ENCODE results near the gene PTCRA. TPM values are rescaled to one million over a fixed set of nuclear protein-coding genes. Genes with fewer than 3 reads are reported as not detected.
"Not testable (repeated sequence)": the region's sequence is repeated elsewhere in the genome, so short reads cannot be mapped to it uniquely, and the experiment has no call there.

Gene PTCRA
- polyA plus RNA-seq, 2 of the 4 experiments (the other 2 are of a cell fraction): not detected

DNA sequence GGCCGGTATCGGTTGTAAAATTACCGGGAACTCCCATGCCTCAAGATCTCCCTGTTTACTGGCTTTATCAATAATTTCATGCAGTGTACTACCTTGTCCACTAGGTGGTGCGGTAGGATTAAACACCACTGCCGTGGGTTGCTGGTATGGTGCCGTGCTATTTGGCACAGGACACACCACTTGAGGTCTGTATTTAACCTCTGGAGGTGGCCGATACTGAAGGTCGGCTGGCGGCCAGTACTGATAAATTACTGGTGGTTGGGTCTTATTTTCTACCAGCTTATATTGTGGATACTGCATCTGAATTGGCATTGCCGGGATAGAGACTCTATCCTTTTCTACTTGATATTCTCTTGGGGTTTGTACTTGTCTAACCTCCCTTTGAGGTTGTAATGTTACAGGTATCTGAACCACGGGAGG lies 14.3 kb upstream of the PTCRA start (continued):
- TF ChIP-seq ZNF302 (CRISPR knock-in tag; IDR thresholded peaks at IDR 0.05) (no peak), ZC3H11A (IDR thresholded peaks at IDR 0.05) (no peak), TP53 (CRISPR knock-in tag; IDR thresholded peaks at IDR 0.05) (no peak), ZSCAN20 (CRISPR knock-in tag; IDR thresholded peaks at IDR 0.05) (no peak), HEYL (CRISPR knock-in tag; IDR thresholded peaks at IDR 0.05) (no peak), PBX3 (IDR thresholded peaks at IDR 0.05) (no peak), SMC3 (IDR thresholded peaks at IDR 0.05) (peak; percentile 69), EHF (CRISPR knock-in tag; IDR thresholded peaks at IDR 0.05) (no peak), KDM5A (IDR thresholded peaks at IDR 0.05) (no peak), RAD21 (conservative IDR thresholded peaks at IDR 0.05 in 1 of 2, IDR thresholded peaks at IDR 0.05 in 1 of 2) (peak; percentile 89 to 94), MAFK (IDR thresholded peaks at IDR 0.05; ENCODE audit: partially characterized antibody) (no peak), EHMT2 (IDR thresholded peaks at IDR 0.05; ENCODE audit: low read depth) (no peak)

DNA sequence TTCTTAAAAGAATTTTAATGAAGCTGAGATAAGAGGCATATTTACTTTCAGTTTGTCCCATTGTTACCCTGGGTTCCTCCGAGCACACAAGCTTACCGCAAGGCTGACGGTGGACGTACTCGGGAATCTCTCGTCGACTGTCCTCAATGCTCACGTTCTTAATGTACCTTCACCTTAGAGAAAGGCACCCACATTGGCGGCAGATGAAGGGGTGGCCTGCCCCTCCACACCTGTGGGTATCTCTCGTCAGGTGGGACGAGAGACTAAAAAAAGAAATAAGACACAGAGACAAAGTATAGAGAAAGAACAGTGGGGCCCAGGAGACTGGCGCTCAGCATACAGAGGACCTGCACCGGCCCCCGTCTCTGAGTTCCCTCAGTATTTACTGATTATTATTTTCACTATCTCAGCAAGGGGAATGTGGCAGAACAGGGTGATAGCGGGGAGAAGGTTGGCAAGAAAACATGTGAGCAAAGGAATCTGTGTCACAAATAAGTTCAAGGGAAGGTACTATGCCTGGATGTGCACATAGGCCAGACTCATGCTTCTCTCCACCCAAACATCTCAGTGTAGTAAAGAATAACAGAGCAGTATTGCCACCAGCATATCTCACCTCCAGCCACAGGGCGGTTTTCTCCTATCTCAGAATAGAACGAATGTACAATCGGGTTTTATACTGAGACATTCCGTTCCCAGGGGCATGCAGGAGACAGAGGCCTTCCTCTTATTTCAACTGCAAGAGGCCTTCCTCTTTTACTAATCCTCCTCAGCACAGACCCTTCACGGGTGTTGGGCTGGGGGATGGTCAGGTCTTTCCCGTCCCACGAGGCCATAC lies 13.2 kb upstream of the PTCRA start:
- FAIRE-seq, POLR2A ChIA-PET: not testable (repeated sequence)
- 84% methylated on average over 20 of the region's 22 CpGs for WGBS (ENCODE audit: missing lambda C conversion rate)

DNA sequence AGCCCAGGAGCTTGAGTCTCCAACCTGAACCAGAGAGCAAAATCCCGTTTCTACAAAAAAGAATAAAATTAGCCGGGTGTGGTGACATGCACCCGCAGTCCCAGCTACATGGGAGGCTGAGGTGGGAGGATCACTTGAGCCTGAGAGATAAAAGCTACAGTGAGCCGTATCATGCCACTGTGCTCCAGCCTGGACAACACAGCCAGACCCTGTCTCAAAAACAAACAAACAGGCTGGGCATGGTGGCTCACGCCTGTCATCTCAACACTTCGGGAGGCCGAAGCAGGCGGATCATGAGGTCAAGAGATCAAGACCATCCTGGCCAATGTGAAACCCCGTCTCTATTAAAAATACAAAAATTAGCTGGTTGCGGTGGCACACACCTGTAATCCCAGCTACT lies 11.4 kb upstream of the PTCRA start:
- CTCF ChIA-PET: interaction anchor here (0.6 to 0.7 kb wide), 2 partner anchors 192 to 240 kb away, joined by 4 to 5 read pairs; no protein-coding TSS in a partner anchor
- no peak overlapping the region for H3K4me3 ChIP-seq
- no peak for TF ChIP-seq NPAS2 (CRISPR knock-in tag; IDR thresholded peaks at IDR 0.05; ENCODE audit: borderline replicate concordance)
- TF ChIP-seq HDAC2 (IDR thresholded peaks at IDR 0.05): no peak
- no peak for TF ChIP-seq MAFK (IDR thresholded peaks at IDR 0.05; ENCODE audit: partially characterized antibody)
- TF ChIP-seq PBX3 (IDR thresholded peaks at IDR 0.05): no peak
- TF ChIP-seq EHMT2 (IDR thresholded peaks at IDR 0.05; ENCODE audit: low read depth): no peak
- no peak for TF ChIP-seq RAD21 (conservative IDR thresholded peaks at IDR 0.05 in 1 of 2, IDR thresholded peaks at IDR 0.05 in 1 of 2)
- no peak for TF ChIP-seq ZSCAN20 (CRISPR knock-in tag; IDR thresholded peaks at IDR 0.05)
- TF ChIP-seq HOXB13 (CRISPR knock-in tag; IDR thresholded peaks at IDR 0.05; ENCODE audit: low read depth): no peak
- no peak for TF ChIP-seq CBX2 (IDR thresholded peaks at IDR 0.05; ENCODE audit: borderline replicate concordance, low read depth)
- no peak for TF ChIP-seq KDM5A (IDR thresholded peaks at IDR 0.05)
- no peak for TF ChIP-seq RNF2 (IDR thresholded peaks at IDR 0.05; ENCODE audit: borderline replicate concordance, low read depth)
- no peak for TF ChIP-seq MYC (IDR thresholded peaks at IDR 0.05; ENCODE audit: borderline replicate concordance, low read length)
- TF ChIP-seq BCL3 (IDR thresholded peaks at IDR 0.05): no peak
- TF ChIP-seq ESRRA (IDR thresholded peaks at IDR 0.05; ENCODE audit: borderline replicate concordance, low read length): no peak
- no peak for TF ChIP-seq RFX5 (IDR thresholded peaks at IDR 0.05)
- no peak for TF ChIP-seq TP53 (CRISPR knock-in tag; IDR thresholded peaks at IDR 0.05)
- no peak for TF ChIP-seq CHD4 (IDR thresholded peaks at IDR 0.05; ENCODE audit: borderline replicate concordance)
- TF ChIP-seq SREBF2 (IDR thresholded peaks at IDR 0.05): no peak
- TF ChIP-seq FOXS1 (CRISPR knock-in tag; IDR thresholded peaks at IDR 0.05): no peak
- no peak for TF ChIP-seq HEYL (CRISPR knock-in tag; IDR thresholded peaks at IDR 0.05)
- no peak overlapping the region for H3K27ac ChIP-seq
- ATAC-seq: no peak
- H3K4me2 ChIP-seq: no peak overlapping the region
- no peak for DNase-seq (ENCODE audit: low read depth in 1 of 2, low spot score in 1 of 2)
- 82% methylated on average over 10 of the region's 10 CpGs for WGBS (ENCODE audit: missing lambda C conversion rate)
- no peaks in the 10 kb centered on the region for H3K9me3 ChIP-seq
- peaks cover 3% of the 10 kb centered on the region; the same call in 1 of the 3 replicates for H3K4me1 ChIP-seq
- FAIRE-seq: no peak
- POLR2A ChIA-PET: no interaction called here

More for the DNA sequence above, 13.2 kb upstream of the PTCRA start:
- not testable (repeated sequence) for H3K9me3 ChIP-seq; DNase-seq (ENCODE audit: low read depth in 1 of 2, low spot score in 1 of 2); ATAC-seq; H3K27ac ChIP-seq; H3K4me3 ChIP-seq; H3K4me2 ChIP-seq; H3K4me1 ChIP-seq
- CTCF ChIA-PET: interaction anchor here (0.9 to 3.6 kb wide), 13 partner anchors 10 to 277 kb away, joined by 3 to 16 read pairs (median 5); partner anchors contain the start of genes KLHDC3 and MEA1
